ENCODE results near the gene LALBA.
"Not testable (repeated sequence)": the region's sequence is repeated elsewhere in the genome, so short reads cannot be mapped to it uniquely, and the experiment has no call there.

LALBA gene

GRCh38 chr12:48569946-48570345 is at the start of gene LALBA:
Gene LALBA, minus strand, starts transcription at chr12:48570046. Its CDS starts 26 bp downstream, at chr12:48570020.
- DNase-seq (ENCODE audit: low spot score), result no peak

GRCh38 chr12:48618541-48618940 is 48.7 kb upstream of the LALBA start:
- peak; percentile 82 for DNase-seq (ENCODE audit: low spot score)

DNA sequence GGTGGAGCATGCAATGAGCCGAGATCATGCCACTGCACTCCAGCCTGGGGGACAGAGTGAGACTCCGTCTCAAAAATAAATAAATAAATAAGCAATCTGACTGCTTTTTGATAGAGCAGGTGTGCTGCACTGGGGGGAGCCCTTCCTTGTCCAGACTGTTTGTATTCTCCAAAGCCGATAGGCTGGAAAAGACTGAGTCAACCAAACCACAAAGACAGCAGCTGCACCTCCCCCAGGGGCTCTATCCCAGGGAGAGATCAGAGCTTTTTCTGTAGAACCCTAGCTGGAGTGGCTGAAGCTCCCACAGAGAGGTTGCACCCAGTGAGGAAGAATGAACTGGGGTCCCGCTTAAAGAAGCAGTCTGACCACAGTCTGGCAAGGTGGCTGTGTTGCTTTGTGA is 45.8 kb upstream of the LALBA start:
- no peak for DNase-seq (ENCODE audit: low spot score)

DNA sequence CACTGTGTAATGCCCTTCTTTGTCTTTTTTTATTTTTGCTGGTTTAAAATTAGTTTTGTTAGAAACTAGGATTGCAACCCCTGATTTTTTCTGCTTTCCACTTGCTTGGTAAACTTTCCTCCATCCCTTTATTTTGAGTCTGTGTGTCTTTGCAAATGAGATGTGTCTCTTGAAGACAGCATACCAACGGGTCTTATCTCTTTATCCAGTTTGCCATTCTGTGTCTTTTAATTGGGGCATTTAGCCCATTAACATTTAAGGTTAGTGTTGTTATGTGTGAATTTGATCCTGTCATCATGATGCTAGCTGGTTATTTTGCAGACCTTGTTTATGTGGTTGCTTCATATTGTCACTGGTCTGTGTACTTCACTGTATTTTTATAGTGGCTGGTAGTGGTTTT is 43.5 kb upstream of the LALBA start:
- no peak for DNase-seq (ENCODE audit: low spot score)

DNA sequence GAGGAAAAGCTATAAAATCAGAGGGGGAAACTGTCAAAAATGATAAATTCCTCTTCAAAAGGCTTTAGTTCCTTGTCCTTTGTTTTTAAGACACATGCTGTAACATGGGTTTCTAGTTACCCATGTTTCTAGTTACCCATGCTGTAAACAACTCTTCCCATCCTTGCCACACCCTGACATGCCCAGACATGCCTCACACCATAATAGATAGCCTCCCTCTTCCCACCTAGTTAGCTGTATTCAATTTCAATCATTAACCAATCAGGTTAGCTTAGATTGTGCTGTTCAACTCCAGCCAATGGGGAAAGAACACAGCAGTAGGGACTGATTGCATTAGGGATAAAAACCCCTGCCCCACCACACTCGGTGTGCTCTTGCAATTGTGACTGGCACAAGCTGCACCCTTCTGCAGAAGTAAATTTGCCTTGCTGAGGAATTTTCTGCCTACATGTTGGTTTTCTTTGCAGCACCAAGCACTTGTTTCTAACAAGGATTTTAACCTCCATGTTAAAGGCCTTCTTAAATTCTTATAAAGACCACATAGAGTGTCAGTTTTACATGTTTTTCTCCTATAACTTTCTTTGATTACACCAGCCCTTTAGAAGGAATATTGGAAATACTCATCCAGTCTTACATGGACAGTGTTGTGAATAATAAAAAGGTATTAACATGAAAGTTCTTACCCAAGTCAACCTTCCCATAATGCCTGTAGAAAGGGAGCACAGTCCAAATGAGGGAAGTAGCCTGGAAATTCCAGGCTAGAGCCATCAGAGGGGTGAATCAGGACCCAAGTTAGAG is 32.5 kb upstream of the LALBA start:
- DNase-seq (ENCODE audit: low spot score), result no peak

DNA sequence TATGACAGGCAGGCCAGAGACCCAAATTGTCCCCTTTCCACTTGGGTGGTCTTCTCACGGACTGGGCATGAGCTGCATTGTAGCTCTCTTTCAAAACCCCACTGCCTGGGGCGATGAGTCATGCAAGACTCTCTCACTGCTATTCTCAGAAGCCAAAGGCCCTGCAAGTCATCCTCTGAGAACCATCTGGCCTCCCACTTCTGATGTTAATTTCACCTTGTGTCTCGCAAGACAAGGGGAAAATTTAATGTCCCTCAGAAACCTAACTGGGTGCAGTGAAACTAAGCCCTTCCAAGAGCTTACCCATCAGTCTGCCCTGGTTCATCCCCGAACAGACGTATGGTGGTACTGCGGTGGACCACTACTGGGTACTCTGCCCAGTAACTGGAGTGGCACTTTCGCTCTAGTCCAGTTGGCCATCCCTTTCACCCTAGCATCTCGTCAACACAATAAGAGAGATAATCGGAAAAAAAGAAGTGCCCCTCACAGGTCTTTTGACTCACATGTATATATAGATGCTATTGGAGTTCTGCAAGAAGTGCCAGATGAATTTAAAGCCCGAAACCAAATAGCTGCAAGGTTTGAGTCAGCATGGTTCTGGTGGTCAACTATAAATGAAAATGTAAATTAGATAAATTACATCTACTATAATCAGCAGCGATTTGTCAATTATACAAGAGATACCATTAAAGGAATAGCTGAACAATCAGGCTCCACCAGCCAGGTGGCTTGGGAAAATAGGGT is 31.3 kb upstream of the LALBA start:
- DNase-seq (ENCODE audit: low spot score), result no peak

- DNase-seq (ENCODE audit: low spot score), result no peak
These were observed 30.7 kb upstream of the LALBA start for GRCh38 chr12:48600552-48600951.

GRCh38 chr12:48592591-48593086 is 22.8 kb upstream of the LALBA start:
- no peak for DNase-seq (ENCODE audit: low spot score)

DNA sequence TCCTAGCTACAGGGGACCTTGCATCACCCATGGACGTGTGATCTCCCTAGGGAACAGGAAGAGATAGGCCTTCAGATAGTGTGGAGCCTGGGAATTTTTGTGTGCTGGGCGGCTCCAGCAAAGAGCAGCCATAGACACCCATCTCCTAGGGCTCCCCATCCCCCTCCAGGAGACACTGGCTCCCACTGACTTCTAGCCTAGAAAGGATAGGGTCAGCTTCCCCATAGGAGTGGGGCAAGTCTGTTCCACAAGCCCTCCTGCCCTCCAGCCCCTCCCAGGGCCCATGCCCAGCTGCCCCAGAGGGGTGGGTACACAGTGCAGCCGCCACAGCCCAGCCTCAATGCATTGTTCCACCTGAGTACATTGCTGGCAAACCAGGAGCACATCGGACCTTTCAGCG is 16.5 kb upstream of the LALBA start:
- no peak for DNase-seq (ENCODE audit: low spot score)

DNA sequence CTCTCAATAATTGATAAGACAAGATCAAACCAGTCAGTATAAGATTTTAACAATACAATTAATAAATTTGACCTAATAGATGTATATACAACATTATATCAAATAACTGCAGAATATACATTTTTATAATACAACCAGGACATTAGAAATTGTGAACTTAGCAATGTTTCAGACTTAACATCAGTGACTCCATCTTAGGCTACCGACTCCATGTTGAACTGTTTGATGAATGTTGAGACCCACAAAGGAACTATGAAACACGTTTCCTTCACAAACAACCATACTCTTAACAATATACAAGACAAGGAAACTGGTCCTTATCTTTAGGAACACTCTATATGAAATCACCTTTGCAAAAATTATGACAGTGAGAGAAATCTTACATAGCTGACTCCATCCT is 13.9 kb upstream of the LALBA start:
- DNase-seq (ENCODE audit: low spot score), result no peak

GRCh38 chr12:48580831-48581230 is 11.0 kb upstream of the LALBA start:
- no peak for DNase-seq (ENCODE audit: low spot score)

DNA sequence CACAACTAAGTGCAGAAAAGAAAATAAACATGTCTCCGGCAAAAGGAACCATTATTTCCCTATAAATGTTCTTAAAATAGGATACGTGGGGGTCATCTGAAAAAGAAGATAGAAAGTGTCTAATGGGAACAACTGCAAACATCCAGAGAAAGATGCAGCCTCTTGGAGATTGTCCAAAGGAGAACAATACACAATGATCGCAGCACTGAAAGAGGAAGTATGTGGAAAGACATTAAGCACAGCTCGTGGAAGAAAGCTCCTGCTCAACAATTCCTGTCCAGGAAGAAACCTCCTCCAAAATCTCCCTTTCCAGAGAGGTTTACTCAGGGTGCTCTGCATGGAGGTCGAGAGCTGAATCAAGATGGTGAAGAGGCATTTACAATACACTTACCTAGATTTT is 2.5 kb upstream of the LALBA start:
- DNase-seq (ENCODE audit: low spot score), result no peak

DNA sequence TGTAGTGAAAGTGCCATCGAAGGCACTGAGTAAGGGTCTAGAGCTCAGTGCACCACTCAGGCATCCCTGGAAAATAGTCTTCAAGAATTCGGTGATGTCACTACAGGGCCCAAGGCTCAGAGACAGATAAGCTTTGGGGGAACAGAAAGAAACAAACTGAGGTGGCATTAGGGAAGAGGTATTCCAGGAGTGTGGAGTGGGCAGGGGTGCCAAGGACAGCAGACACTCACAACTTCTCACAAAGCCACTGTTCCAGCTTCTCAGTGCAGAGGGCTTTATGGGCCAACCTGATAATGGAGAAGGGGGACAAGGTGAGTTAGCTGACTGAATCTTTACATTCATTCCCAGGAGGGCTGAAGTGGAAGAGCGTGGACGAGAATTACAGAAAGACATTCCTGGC is 2.1 kb downstream of the LALBA start:
- DNase-seq (ENCODE audit: low spot score), result no peak

DNA sequence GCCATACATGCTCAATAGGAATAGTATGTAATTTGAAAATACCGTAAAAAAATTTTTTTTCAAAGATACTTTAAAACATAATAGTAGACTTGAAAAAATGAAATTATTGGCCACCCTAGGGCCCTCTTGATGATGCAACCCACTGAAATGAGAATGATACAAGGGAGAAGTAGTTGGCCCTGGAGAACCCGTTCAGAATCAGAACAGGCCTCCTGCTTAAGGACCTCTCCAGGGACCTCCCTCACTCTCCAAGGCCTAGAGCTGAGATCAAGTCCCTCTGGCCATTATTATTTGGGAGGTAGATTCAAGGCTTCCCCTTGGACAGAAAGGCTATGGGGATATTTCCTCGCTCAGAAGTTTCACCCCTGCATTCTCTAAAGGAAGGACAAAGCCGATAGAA is 11.9 kb downstream of the LALBA start:
- DNase-seq (ENCODE audit: low spot score), result no peak

- no peak for DNase-seq (ENCODE audit: low spot score)
These were observed 13.2 kb downstream of the LALBA start for GRCh38 chr12:48556631-48557030.

- not testable (repeated sequence) for DNase-seq (ENCODE audit: low spot score)
These were observed 16.0 kb downstream of the LALBA start for GRCh38 chr12:48553666-48554343.

DNA sequence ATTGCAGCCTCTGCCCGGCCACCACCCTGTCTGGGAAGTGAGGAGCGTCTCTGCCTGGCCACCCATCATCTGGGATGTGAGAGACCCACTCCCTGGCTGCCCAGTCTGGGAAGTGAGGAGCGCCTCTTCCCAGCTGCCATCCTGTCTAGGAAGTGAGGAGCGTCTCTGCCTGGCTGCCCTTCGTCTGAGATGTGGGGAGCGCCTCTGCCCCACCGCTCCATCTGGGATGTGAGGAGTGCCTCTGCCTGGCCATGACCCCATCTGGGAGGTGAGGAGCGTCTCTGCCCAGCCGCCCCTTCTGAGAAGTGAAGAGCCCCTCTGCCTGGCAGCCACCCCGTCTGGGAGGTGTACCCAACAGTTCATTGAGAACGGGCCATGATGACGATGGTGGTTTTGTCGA is 18.2 kb downstream of the LALBA start:
- DNase-seq (ENCODE audit: low spot score), result not testable (repeated sequence)

DNA sequence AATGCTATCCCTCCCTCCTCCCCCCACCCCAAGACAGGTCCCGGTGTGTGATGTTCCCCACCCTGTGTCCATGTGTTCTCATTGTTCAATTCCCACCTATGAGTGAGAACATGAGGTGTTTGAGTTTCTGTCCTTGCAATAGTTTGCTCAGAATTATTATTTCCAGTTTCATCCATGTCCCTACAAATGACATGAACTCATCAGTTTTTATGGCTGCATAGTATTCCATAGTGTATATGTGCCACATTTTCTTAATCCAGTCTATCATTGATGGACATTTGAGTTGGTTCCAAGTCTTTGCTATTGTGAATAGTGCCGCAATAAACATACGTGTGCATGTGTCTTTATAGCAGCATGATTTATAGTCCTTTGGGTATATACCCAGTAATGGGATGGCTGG is 22.8 kb downstream of the LALBA start:
- not testable (repeated sequence) for DNase-seq (ENCODE audit: low spot score)

DNA sequence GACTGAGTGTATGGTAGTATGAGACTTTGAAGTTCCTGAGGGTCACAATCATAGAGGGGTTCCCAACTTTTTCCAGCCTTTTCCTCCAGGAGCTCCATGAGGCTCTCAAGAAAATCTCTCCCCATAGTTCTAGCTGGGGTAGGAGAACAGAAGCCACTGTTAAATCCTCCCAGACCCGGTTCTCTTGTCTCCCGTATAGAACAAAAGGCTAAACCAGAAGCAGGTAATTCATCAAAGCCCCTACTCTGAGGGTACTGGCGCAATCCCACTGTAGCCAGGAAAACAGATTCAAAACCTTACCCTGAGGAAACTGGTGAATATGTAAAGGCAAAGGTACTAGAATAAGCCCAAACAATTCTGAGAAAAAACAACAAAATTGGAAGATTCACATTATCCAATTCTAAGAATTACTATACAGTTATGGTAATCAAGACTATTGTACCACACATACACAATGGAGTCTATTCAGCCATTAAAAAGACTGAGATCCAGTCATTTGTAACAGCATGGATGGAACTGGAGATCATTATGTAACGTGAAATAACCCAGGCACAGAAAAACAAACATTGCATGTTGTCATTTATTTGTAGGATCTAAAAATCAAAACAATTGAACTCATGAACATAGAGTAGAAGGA is 23.9 kb downstream of the LALBA start:
- DNase-seq (ENCODE audit: low spot score), result no peak

DNA sequence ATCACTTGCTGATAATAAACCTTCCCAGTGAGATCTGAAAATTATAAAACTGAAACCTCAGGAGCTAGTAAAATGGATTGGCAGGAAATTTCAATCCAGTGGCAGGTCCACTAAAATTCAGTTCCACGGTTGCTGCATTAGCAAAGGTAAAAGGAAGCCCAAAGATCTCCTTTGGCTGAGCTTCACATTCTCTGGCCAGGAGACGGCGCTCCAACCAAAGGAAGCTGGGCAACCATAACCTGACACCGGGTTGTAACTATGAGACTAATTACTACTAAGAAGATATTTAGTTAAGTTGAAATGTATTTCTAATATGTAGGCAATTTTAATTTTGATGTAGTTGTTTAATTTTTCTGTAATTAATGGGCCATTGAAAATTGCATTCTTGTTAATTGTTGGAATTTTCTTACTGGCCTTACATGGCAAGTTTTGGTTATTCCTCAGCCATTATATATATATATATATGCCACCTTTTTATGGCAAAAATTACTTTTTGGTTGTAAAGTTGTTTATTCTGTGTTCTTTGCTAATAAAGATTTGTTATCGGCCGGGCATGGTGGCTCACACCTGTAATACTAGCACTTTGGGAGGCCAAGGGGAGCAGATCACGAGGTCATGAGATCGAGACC is 27.4 kb downstream of the LALBA start:
- DNase-seq (ENCODE audit: low spot score), result peak; percentile 70

DNA sequence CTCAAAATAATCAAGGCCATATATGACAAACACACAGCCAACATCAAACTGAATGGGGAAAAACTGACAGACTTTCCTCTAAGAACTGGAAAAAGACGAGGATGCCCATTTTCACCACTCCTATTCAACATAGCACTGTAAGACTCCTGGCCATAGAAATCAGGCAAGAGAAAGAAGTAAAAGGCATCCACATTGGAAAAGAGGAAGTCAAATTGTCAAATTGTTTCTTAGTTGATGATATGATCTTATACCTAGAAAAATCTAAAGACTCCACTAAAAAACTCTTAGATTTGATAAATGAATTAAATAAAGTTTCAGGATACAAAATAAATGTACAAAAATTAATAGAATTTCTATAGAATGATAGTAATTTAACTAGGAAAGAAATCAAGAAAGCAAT is 33.2 kb downstream of the LALBA start:
- DNase-seq (ENCODE audit: low spot score), result no peak

GRCh38 chr12:48532601-48533000 is 37.2 kb downstream of the LALBA start:
- DNase-seq (ENCODE audit: low spot score), result no peak
